ENCODE results near the gene COL23A1.

DNA sequence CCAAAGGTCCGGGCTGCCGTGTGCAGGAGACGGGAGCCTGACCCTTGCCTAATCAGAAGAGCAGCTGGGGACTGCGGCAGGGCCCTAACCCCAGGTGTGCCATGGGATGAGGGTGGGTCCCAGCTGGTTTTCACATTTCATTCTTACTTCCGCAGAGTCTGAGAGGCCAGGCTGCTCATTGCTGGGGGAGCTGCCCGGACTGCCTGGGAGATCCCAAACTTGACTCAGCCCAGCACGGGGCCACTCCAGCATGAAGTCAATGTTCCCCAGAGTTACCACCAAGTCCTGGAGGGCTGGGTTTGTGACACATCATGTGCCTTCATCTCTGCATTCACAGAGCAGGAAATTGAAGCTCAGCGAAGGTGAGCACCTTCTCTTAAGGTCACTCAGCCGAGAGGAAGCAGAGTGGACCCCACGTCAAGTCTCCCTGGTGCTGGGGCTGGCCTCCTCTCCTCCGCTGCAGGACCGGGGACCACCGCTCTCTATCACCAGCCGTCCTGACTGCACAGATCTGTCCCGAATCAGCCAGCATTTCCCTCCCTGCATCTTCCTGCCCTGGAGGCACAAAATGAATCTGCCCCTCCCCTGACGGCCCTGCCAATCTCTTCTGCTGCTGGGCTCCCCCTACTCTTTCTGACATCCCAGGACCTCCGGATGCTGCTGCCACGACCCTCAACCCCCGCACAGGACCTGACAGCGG is 303.0 kb downstream of the COL23A1 start:
- TF ChIP-seq, protein P1, sequence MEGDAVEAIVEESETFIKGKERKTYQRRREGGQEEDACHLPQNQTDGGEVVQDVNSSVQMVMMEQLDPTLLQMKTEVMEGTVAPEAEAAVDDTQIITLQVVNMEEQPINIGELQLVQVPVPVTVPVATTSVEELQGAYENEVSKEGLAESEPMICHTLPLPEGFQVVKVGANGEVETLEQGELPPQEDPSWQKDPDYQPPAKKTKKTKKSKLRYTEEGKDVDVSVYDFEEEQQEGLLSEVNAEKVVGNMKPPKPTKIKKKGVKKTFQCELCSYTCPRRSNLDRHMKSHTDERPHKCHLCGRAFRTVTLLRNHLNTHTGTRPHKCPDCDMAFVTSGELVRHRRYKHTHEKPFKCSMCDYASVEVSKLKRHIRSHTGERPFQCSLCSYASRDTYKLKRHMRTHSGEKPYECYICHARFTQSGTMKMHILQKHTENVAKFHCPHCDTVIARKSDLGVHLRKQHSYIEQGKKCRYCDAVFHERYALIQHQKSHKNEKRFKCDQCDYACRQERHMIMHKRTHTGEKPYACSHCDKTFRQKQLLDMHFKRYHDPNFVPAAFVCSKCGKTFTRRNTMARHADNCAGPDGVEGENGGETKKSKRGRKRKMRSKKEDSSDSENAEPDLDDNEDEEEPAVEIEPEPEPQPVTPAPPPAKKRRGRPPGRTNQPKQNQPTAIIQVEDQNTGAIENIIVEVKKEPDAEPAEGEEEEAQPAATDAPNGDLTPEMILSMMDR (IDR thresholded peaks at IDR 0.05; ENCODE audit: control extremely low read depth in 1 of 3, insufficient read depth in 1 of 3, low read depth in 1 of 3, low read length in 3 of 3), result no peak
- TF ChIP-seq TAF1 (IDR thresholded peaks at IDR 0.05; ENCODE audit: low read depth, low read length), result no peak

All from H1 (cell line).